NCI-H1436 (cell line): ENCODE measurements around the gene MBD2.
A peak's percentile ranks its signal among the peaks of the same experiment; 100 is the strongest.
"Not testable (repeated sequence)": the region's sequence is repeated elsewhere in the genome, so short reads cannot be mapped to it uniquely, and the experiment has no call there.

Source experiments
- DNase-seq: peaks from one replicate; lab custom pipeline; 2025; lab: John Stamatoyannopoulos, UW

MBD2 gene

DNA sequence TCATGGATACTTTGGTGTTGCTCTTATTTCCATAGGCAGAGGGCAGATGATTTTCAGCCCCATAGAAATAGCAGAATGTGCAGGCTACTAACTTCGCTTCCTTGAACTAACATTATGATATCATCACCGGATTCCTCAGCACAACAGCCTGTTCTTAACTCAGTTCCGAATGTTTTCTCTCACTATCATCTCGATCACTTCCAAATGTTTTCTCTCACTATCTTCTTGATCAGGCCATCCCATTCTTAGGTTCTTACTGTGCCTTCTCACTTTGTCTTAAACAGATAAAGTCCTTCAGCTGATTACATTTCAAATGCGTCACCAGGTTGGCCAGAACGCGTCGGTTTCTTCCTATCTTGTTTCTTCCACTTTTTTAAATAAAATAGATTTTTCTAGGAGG is 11.4 kb upstream of the MBD2 start:
- no peak for DNase-seq

DNA sequence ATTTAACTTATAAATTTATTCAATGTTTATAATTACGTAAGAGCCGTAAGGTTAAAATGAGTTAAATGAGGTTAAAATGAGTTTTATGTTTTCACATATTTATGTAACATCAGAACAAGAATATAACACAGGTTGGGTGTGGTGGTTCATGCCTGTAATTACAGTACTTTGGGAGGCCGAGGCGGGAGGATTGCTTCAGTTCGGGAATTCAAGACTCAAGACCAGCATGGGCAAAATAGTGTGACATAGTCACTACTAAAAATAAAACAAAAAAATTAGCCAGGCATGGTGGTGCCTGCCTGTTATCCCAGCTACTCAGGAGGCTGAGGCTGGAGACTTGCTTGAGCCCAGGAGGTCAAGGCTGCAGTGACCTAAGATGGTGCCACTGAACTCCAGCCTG is 9.3 kb upstream of the MBD2 start:
- no peak for DNase-seq

DNA sequence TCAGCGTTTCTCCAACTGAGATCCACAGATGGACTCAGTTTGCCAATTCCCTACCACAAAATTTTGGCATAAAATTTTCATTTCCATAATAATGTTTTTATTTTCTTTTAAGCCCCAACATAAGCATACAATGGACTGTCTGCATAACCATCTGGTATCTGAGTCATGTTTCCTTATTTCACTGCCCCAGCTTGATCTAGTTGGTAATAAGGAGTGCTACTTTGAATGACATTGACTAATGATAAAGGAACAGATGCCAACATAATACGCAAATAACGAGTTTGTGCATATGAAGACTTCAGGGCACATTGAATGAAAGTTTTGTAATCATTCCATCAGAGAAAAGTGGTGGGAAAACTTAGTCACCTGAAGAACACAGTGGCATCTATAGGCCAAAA is 8.8 kb upstream of the MBD2 start:
- DNase-seq = no peak

DNA sequence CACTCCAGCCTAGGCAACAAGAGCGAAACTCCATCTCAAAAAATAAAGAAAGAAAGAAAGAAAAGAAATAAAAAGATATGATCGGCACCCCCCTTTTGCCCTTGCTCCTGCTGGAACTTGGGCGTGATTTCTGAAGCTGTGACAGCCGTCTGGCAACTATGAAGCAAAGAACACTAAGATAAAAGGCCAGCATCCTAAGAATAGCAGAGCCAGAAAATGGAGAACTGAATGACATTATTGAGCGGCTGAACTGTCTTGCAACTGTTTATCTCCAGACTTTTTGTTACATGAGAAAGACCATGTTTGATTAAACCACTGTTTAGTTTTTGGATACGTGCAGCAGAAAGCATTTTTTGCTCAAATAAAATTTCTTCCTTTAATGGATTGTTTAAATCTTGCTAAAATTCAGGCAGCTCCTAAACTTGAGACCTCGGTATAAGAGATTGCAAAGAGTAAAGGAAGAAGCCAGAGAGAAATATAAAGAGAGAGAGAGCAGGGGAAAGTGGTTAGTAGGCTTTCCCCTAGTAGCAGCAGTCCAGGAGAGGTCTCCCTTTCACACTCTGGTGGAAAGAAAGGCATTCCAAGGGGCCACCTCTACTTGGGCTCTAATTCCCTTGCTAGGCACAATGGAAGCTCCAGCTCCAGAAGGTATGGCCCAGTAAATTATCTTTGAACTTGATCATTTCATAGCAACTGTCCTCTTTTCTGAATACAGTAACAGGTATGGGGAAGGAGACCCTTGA is 8.2 kb upstream of the MBD2 start:
- no peak for DNase-seq

- no peak for DNase-seq
Measured at GRCh38 chr18:54229421-54230059, 5.1 kb upstream of the MBD2 start.

- DNase-seq = no peak
Measured at GRCh38 chr18:54228364-54228763, 3.9 kb upstream of the MBD2 start.

DNA sequence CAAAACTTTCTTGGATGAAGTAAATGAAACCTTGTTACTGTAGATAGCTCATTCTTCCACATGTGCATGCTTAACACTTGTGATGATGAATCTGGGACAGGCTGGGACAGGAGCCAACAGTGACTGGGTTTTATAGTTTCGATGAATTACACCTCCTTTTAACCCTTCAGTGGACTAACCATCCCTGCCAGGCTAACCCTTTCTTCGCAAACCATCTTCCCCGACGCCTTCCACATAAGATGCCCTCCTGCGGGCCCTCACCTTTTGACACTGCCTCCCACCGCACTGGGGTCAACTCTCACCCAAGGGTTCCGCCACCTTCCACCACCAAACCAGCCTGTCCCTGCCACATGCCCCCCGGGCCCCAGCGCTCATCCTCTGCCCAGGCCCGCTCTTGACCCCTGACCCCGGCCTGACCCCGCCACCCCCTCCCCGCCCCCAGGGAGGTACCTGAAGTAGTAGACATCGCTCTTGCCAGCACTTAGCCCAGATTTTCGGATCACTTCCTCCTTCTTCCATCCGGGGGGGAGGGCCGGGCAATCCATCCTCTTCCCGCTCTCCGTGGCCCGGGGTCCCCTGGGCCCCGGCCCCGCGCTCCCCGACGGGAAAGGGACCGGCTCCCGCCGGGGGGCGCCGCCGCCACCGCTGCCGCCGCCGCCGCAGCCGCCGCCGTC is 764 bp downstream of the MBD2 start:
- peak; percentile 52 for DNase-seq

GRCh38 chr18:54222922-54223567 is 1.4 kb downstream of the MBD2 start:
- peak; percentile 52 for DNase-seq

- no peak for DNase-seq
Measured at GRCh38 chr18:54220406-54220805, 4.1 kb downstream of the MBD2 start.

DNA sequence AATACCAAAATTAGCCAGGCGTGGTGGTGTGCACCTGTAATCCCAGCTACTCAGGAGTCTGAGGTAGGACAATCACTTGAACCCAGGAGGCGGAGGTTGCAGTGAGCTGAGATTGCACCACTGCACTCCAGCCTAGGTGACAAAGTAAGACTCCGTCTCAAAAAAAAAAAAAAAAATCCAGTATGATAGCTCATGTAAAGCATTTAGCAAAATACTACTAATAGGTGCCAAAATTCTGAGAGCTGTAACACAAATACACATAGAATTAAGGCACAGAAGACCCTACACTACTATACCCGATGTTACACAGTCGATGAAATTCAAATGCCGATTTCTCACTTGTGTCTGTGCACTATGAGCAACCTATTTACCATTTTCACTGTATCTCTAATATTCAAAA is 5.7 kb downstream of the MBD2 start:
- DNase-seq = not testable (repeated sequence)

DNA sequence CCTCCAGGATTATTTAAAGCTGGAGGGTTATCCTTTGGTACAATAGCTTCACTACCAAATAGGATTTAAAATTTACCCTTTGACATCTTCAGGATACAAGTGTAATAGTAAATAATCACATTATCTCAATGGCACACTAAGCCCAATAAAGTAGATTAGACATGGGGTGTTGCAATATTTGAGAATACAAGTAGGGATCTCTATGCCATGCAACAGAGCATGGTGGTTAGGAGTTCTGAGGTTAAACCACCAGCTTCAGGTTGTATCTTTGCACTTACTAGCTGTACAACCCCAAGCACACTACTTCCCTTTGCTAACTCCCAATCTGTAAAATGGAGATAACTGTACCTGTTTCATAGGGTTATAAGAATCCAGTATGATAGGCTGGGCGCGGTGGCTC is 6.2 kb downstream of the MBD2 start:
- no peak for DNase-seq

- DNase-seq = no peak
Measured at GRCh38 chr18:54217624-54218023, 6.8 kb downstream of the MBD2 start.

GRCh38 chr18:54215069-54215468 is 9.4 kb downstream of the MBD2 start:
- no peak for DNase-seq

GRCh38 chr18:54210463-54210862 is 14.0 kb downstream of the MBD2 start:
- no peak for DNase-seq

DNA sequence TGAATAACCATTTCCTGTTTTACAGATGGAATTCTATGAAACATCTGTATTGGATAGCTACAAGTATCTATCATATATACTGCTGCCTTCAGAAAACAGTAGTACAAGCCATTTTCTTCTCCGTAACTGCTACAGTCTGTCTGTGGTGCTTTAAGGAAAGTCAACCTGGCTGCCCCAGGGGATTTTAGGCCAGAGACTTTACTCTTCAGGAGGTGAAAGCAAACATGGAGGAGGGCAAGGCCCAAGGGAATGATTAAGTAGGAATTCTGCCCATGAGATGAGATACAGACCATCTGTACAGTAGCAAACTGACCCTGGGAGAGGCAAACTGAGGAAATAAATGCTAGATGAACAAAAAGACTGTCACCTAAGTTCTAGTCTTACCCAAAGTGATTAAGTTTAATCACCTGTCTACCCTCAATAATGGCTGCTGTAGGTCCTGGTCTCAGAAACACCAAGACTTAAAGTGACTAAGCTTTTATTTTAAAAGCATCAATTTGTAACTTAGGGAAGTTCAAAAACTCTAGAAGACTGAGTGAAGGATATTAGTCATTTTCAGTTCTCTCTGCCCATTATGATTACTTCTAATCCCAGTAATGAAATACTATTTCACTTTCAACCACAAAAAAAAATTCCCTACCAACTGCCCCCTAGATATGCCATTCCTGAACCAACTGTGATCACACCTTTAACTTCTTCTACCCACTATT is 14.8 kb downstream of the MBD2 start:
- no peak for DNase-seq

GRCh38 chr18:54206447-54206846 is 18.0 kb downstream of the MBD2 start:
- DNase-seq = no peak

DNA sequence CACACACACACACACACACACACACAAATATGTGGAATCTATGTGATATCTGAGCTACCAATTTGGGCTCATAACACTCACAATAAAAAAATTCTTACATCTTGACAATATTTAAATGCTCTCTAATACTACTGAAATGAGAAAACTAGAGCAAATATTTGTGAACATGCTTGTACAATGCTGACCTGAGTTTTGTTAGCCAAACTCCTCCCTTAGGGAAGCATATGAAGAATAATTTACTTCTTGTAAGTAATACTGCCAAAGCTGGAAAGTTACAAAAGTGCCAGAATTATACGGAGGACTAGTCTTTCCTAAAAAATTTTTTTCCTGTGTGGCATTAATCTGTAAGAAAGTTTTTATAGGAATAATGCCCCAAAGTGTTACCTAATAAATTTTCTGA is 18.5 kb downstream of the MBD2 start:
- DNase-seq = no peak

- not testable (repeated sequence) for DNase-seq
Measured at GRCh38 chr18:54205448-54205847, 19.0 kb downstream of the MBD2 start.

DNA sequence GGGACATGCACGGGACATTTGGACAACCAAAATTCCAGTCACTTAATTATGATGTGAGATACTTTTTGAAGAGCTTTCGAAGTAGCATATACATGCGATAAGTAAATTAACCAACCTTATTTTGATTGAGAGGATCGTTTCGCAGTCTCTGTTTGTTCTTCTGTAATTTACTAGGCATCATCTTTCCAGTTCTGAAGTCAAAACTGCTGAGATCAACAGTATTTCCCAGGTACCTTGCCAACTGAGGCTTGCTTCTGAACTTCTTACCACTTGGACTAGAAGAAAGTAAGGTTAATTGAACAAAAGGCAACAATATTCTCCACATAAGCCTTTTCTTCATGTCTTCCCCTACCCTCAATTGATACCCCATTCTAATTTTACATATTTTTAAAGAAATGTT is 19.6 kb downstream of the MBD2 start:
- no peak for DNase-seq

- no peak for DNase-seq
Measured at GRCh38 chr18:54203914-54204313, 20.6 kb downstream of the MBD2 start.

GRCh38 chr18:54202851-54203250 is 21.6 kb downstream of the MBD2 start:
- DNase-seq = no peak

- DNase-seq = no peak
Measured at GRCh38 chr18:54197747-54198411, 26.6 kb downstream of the MBD2 start.
